Gastroesophageal sphincter (tissue), 4 donors: ENCODE data around the gene CIAO2A. TPM values are rescaled to one million over a fixed set of nuclear protein-coding genes. Genes with fewer than 3 reads are reported as not detected.

Experiments used
- ATAC-seq: fragments of 150-250 bp; one replicate; pipeline ENCODE4 v1.9.1; 2016; ENCODE audit warnings: mild to moderate bottlenecking, moderate library complexity
- H3K27ac ChIP-seq, 4 donors: fragments of 200-600 bp; sonication (generic) in 3 of 4; 1 replicate in 3 of 4; 2 replicates in 1 of 4; pipeline ENCODE4 v1.5.1; 2016 to 2019
- H3K27me3 ChIP-seq: fragments of 200-600 bp; sonication (generic); one replicate; pipeline ENCODE4 v1.5.1; 2019
- H3K36me3 ChIP-seq, 2 donors: fragments of 200-600 bp; sonication (generic); one replicate each; pipeline ENCODE4 v1.5.1; 2019; ENCODE audit warnings: control low read depth in 1 of 2
- H3K4me1 ChIP-seq, 3 donors: fragments of 200-600 bp; sonication (generic); 1 replicate in 2 of 3; 2 replicates in 1 of 3; pipeline ENCODE4 v1.5.1; 2016 to 2019; ENCODE audit warnings: control low read depth in 2 of 3
- H3K4me3 ChIP-seq, 2 donors: fragments of 200-600 bp; sonication (generic); one replicate each; pipeline ENCODE4 v1.5.1; 2019; ENCODE audit warnings: mild to moderate bottlenecking in 1 of 2, moderate library complexity in 1 of 2
- H3K9me3 ChIP-seq, 3 donors: fragments of 200-600 bp; sonication (generic); one replicate each; pipeline ENCODE4 v1.5.1; 2017 to 2019; ENCODE audit warnings: control low read depth in 2 of 3
- CTCF ChIP-seq, 4 experiments: fragments of 200-600 bp in 2 of 4; fragments of 450-650 bp in 2 of 4; sonication (generic) in 1 of 4; IDR thresholded peaks; one replicate each; pipeline ENCODE4 v1.5.1; 2017 to 2019; ENCODE audit warnings: antibody characterized with exemption in 4 of 4, mild to moderate bottlenecking in 2 of 4, moderate library complexity in 2 of 4
- EP300 ChIP-seq: sonication (generic); formaldehyde crosslinking; IDR thresholded peaks from one replicate; pipeline ENCODE4 v1.6.1; 2017; ENCODE audit warnings: antibody characterized with exemption, mild to moderate bottlenecking
- POLR2A ChIP-seq, 2 donors: fragments of 450-650 bp; IDR thresholded peaks; one replicate each; pipeline ENCODE4 v1.6.1; 2017; ENCODE audit warnings: antibody characterized with exemption in 2 of 2, mild to moderate bottlenecking in 2 of 2, moderate library complexity in 1 of 2
- POLR2AphosphoS5 ChIP-seq: sonication (generic); formaldehyde crosslinking; IDR thresholded peaks from one replicate; pipeline ENCODE4 v1.6.1; 2017; ENCODE audit warnings: antibody characterized with exemption
- WGBS, 2 donors: methylation state at CpG; one replicate each; pipeline ENCODE4 v1.1.5; 2018; ENCODE audit warnings: low coverage in 1 of 2; 5-methylcytosine and 5-hydroxymethylcytosine counted together
- small RNA-seq, 4 donors: library from RNA; depleted of rRNA; stranded (forward); fragments of <200 nt; gene quantifications; one replicate each; pipeline ENCODE3, GENCODE V24; 2016
- total RNA-seq, 4 donors: library from RNA; depleted of rRNA; stranded (reverse); fragments of >200 nt; gene quantifications; one replicate each; pipeline ENCODE4 v1.1.0, GENCODE V29; 2016

Gene CIAO2A
- total RNA-seq, 4 donors from 2014 or later: 11.7 to 34.0 (median 27.8) TPM

GRCh38 chr15:64022571-64022970 lies 71.1 kb downstream of the CIAO2A start:
- no peaks in the 10 kb centered on the region for H3K36me3 ChIP-seq
- no peak overlapping the region for H3K4me3 ChIP-seq
- peaks cover 0 to 6% (median 0%) of the 10 kb centered on the region in 3 donors for H3K4me1 ChIP-seq
- no peak for TF ChIP-seq POLR2A (IDR thresholded peaks at IDR 0.05)
- TF ChIP-seq CTCF (IDR thresholded peaks at IDR 0.05): no peak
- TF ChIP-seq EP300: no peak
- no peak for TF ChIP-seq POLR2AphosphoS5
- H3K9me3 ChIP-seq: no peaks in the 10 kb centered on the region
- no peaks in the 10 kb centered on the region for H3K27me3 ChIP-seq
- no peak for ATAC-seq
- WGBS, 2 donors: 86 to 90% methylated on average over 2 to 4 of the region's 6 CpGs
- no peak overlapping the region for H3K27ac ChIP-seq

Small RNA genes lying within 50 kb of the gene (small RNA-seq; reads per million reads assigned to genes)
- gene RF00019: 0 reads per million in 4 donors

Other genes with a start within 250 kb of the CIAO2A start
- gene DAPK2, start 47.4 kb downstream of the CIAO2A start, total RNA-seq: 1 to 10 TPM; 2.0 to 9.5 (median 6.4) TPM
- 100 to 1,000 TPM in 1 of 4 donors, 10 to 100 TPM in 3; 67.9 to 103 (median 87.8) TPM for gene SNX1, start 2.1 kb upstream of the CIAO2A start, total RNA-seq
- gene SNX22, start 57.9 kb upstream of the CIAO2A start, total RNA-seq: under 1 TPM in 2 of 4 donors, not detected in 2; 0.13 to 0.19 TPM
- 100 to 1,000 TPM; 151 to 257 (median 235) TPM for gene PPIB, start 69.2 kb upstream of the CIAO2A start, total RNA-seq